Measurements from ENCODE around the gene MEGF10. TPM values are rescaled to one million over a fixed set of nuclear protein-coding genes. Genes with fewer than 3 reads are reported as not detected.

The MEGF10 gene
- total and polyA plus RNA-seq, 12 donors = 0.94 to 45.1 (median 9.1) TPM

DNA sequence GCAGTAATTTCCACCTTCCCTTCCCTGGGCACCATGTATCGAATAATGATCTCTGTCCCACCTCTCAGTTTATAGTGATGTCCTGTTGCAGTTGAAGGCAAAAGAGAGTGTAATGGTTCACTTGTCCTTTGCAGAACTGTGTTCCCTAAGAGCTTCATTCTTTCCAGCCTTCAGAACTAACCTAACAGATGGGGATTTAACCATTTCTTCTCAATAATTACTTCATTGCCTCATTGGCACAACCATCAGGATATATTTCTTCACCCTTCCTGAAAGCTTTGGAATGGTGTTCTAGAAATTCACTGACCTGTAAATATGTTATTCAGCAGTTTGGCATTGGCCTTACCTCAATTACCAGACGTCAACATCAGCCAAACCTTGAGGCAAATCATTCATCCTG is 142.9 kb downstream of the MEGF10 start:
- intact Hi-C loops (cut with DNase I) = no loop called here
- Histone ChIP-seq H3K27me3 (no peaks in the 10 kb centered on the region), H3K27ac (no peak overlapping the region), H3K36me3 (replicated peaks in 1 of 2) (no peaks in the 10 kb centered on the region), H3K4me1 (replicated peaks in 1 of 2) (no peaks in the 10 kb centered on the region), H3K4me3 (no peak overlapping the region), H3K9me3 (replicated peaks in 1 of 3) (no peaks in the 10 kb centered on the region)
- no peak for TF ChIP-seq POLR2A (IDR thresholded peaks at IDR 0.05)
- no peak for TF ChIP-seq CTCF (IDR thresholded peaks at IDR 0.05)
- 76 to 83% (median 76%) methylated on average over 2 of the region's 2 CpGs for WGBS, 4 donors
- no peak for DNase-seq

DNA sequence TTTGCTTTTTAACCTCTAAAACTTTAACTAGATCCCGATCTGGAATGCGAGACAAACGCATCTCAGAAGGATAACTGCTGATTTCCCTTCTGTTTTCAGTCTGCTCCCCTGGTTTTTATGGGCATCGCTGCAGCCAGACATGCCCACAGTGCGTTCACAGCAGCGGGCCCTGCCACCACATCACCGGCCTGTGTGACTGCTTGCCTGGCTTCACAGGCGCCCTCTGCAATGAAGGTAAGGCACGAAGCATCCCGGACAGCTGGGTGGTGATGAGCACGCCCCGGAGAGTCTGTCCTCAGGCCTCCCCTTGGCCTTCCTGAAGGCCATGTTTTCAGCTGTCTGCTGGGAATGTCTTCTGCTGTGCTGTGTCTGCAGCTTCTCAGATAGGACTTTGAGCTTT is 144.0 kb downstream of the MEGF10 start:
- 79 to 91% (median 88%) methylated on average over 10 to 12 of the region's 12 CpGs for WGBS, 4 donors
- no peaks in the 10 kb centered on the region for H3K36me3 ChIP-seq (replicated peaks in 1 of 2)
- H3K27me3 ChIP-seq = no peaks in the 10 kb centered on the region
- H3K4me3 ChIP-seq = no peak overlapping the region
- intact Hi-C loops (cut with DNase I) = no loop called here
- DNase-seq = no peak
- TF ChIP-seq POLR2A (IDR thresholded peaks at IDR 0.05) = no peak
- no peak for TF ChIP-seq CTCF (IDR thresholded peaks at IDR 0.05)
- H3K9me3 ChIP-seq (replicated peaks in 1 of 3) = no peaks in the 10 kb centered on the region
- H3K27ac ChIP-seq = no peak overlapping the region
- no peaks in the 10 kb centered on the region for H3K4me1 ChIP-seq (replicated peaks in 1 of 2)

DNA sequence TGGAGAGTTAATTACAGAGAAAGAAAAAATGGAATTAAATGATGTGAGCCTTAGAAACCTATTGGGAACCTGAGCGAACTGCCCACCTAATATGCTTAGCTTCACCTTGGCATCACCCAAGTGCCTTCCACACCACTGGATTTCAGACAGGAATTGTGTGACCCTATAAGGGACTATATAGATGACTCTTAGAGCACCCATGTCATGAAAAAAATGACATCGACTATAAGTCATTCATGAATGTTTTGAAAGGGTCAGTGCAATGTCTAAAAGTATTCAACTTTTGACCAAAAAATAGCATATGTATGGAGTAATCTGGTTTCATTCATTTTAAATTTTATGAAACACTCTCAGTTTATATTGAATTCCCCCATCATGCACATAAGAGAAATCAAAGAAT is 145.2 kb downstream of the MEGF10 start:
- DNase-seq = no peak
- Histone ChIP-seq H3K4me1 (replicated peaks in 1 of 2) (no peaks in the 10 kb centered on the region), H3K9me3 (replicated peaks in 1 of 3) (no peaks in the 10 kb centered on the region), H3K27ac (no peak overlapping the region), H3K36me3 (replicated peaks in 1 of 2) (no peaks in the 10 kb centered on the region), H3K4me3 (no peak overlapping the region), H3K27me3 (no peaks in the 10 kb centered on the region)
- TF ChIP-seq POLR2A (IDR thresholded peaks at IDR 0.05) = no peak
- no peak for TF ChIP-seq CTCF (IDR thresholded peaks at IDR 0.05)
- intact Hi-C loops (cut with DNase I) = no loop called here
- WGBS, 4 donors = 91 to 95% (median 94%) methylated on average over 2 of the region's 2 CpGs

DNA sequence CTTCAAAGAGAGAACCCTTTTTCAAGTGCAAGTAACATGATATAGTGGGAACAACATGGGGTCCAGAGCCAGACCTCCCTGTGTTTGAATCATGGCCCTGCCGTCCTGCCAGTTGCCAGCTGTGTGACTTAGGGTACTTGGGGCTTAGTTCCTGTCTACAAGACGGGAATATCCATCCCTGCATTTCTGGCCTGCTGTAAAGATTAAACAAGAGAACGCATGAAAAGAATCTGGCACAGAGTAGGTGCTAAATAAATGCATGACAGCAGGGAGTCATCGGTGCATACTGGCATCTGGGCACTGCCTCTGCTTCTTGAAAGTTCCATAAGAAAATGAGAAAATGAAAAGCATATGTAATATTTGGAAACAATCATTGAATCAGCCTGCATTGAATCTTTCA is 149.0 kb downstream of the MEGF10 start:
- Histone ChIP-seq H3K27ac (no peak overlapping the region), H3K4me1 (replicated peaks in 1 of 2) (no peaks in the 10 kb centered on the region), H3K4me3 (no peak overlapping the region), H3K27me3 (no peaks in the 10 kb centered on the region), H3K9me3 (replicated peaks in 1 of 3) (no peaks in the 10 kb centered on the region), H3K36me3 (replicated peaks in 1 of 2) (no peaks in the 10 kb centered on the region)
- TF ChIP-seq CTCF (IDR thresholded peaks at IDR 0.05) = no peak
- no peak for TF ChIP-seq POLR2A (IDR thresholded peaks at IDR 0.05)
- no peak for DNase-seq
- intact Hi-C loops (cut with DNase I) = no loop called here
- 82 to 91% (median 87%) methylated on average over 4 of the region's 4 CpGs for WGBS, 4 donors
